Endothelial cell of umbilical vein (primary cell): ENCODE measurements around the gene SDK2.

Experiments used
- CTCF ChIP-seq, 2 donors: IDR thresholded peaks; 1 replicate in 1 of 2; 2 replicates in 1 of 2; pipeline ENCODE4 v1.5.1; 2011; ENCODE audit warnings: low read length in 2 of 2, mild to moderate bottlenecking in 2 of 2, moderate library complexity in 2 of 2, control low read depth in 1 of 2, inconsistent platforms in 1 of 2, low read depth in 1 of 2; ENCODE audit not compliant: insufficient read depth in 1 of 2; ENCODE audit errors: extremely low read depth in 1 of 2
- EZH2 ChIP-seq: IDR thresholded peaks from 2 replicates; pipeline ENCODE4 v1.6.1; 2012; ENCODE audit warnings: borderline replicate concordance, low read depth, mild to moderate bottlenecking, moderate library complexity, low read length, inconsistent platforms; ENCODE audit not compliant: severe bottlenecking
- JUN ChIP-seq: IDR thresholded peaks from 2 replicates; pipeline ENCODE4 v1.6.1; 2011; ENCODE audit warnings: borderline replicate concordance, low read depth; ENCODE audit not compliant: insufficient read length, insufficient read depth
- MAX ChIP-seq: IDR thresholded peaks from 2 replicates; pipeline ENCODE4 v1.6.1; 2011; ENCODE audit not compliant: insufficient read depth, insufficient read length
- MYC ChIP-seq: IDR thresholded peaks from one replicate; pipeline ENCODE4 v1.6.1; 2011; ENCODE audit warnings: mild to moderate bottlenecking, low read depth, low read length
- POLR2A ChIP-seq: IDR thresholded peaks from 2 replicates; pipeline ENCODE4 v1.6.1; 2012; ENCODE audit warnings: low read depth, mild to moderate bottlenecking, control low read depth, low read length
- POLR2AphosphoS5 ChIP-seq: IDR thresholded peaks from 2 replicates; pipeline ENCODE4 v1.6.1; 2012; ENCODE audit warnings: low read depth, mild to moderate bottlenecking, control low read depth, low read length, moderate library complexity; ENCODE audit not compliant: insufficient read depth

GRCh38 chr17:73645050-73645871 is 1.0 kb upstream of the SDK2 start:
- TF ChIP-seq MAX (no peak), CTCF (IDR thresholded peaks at IDR 0.05; ENCODE audit: extremely low read depth in 1 of 2, insufficient read depth in 1 of 2, low read depth in 1 of 2, low read length in 2 of 2) (no peak), EZH2 (no peak), POLR2A (no peak), POLR2AphosphoS5 (no peak), MYC (no peak), JUN (no peak)
